OCI-LY3 (cell line): ENCODE data around the gene MYO3A.
"Not testable (repeated sequence)": the region's sequence is repeated elsewhere in the genome, so short reads cannot be mapped to it uniquely, and the experiment has no call there.

Experiments
- H2AFZ ChIP-seq: fragments of 200-600, 300-600 bp; shearing (Covaris generic); 2 replicates; pipeline ENCODE4 v1.6.0; 2014; ENCODE audit warnings: antibody characterized with exemption, low read depth, low read length
- H3K27ac ChIP-seq: fragments of 200-600, 300-600 bp; sonication (generic); 2 replicates; pipeline ENCODE4 v1.5.1; 2014; ENCODE audit warnings: mild to moderate bottlenecking, low read length, moderate library complexity, mixed read lengths
- H3K27me3 ChIP-seq: fragments of 200-600, 300-600 bp; sonication (generic); 2 replicates; pipeline ENCODE4 v1.6.1; 2014; ENCODE audit warnings: low read depth, low read length, mixed read lengths
- H3K36me3 ChIP-seq: fragments of 200-600, 300-600 bp; sonication (generic); replicated peaks from 2 replicates; pipeline ENCODE3; 2014; ENCODE audit warnings: low read depth, low read length, mixed read lengths
- H3K4me1 ChIP-seq: fragments of 300-600, 200-600 bp; sonication (generic); 2 replicates; pipeline ENCODE4 v1.6.1; 2014; ENCODE audit warnings: low read length, mixed read lengths
- H3K4me2 ChIP-seq: fragments of 200-600, 300-600 bp; sonication (generic); 2 replicates; pipeline ENCODE4 v1.6.1; 2014; ENCODE audit warnings: low read length, mixed read lengths
- H3K4me3 ChIP-seq: fragments of 300-600, 200-600 bp; sonication (generic); 2 replicates; pipeline ENCODE4 v1.5.1; 2014; ENCODE audit warnings: antibody characterized with exemption, mild to moderate bottlenecking, low read length, moderate library complexity
- H3K79me2 ChIP-seq: fragments of 300-600, 200-600 bp; shearing (Covaris generic); 2 replicates; pipeline ENCODE4 v1.6.1; 2014; ENCODE audit warnings: mild to moderate bottlenecking, low read length, mixed read lengths
- H3K9ac ChIP-seq: fragments of 300-600, 200-600 bp; shearing (Covaris generic); 2 replicates; pipeline ENCODE4 v1.6.0; 2014; ENCODE audit warnings: mild to moderate bottlenecking, low read length, moderate library complexity
- H3K9me3 ChIP-seq: fragments of 200-600, 300-600 bp; shearing (Covaris generic); 2 replicates; pipeline ENCODE4 v1.6.1; 2014; ENCODE audit warnings: low read length, mixed read lengths; ENCODE audit not compliant: insufficient read depth
- H4K20me1 ChIP-seq: fragments of 200-600, 300-600 bp; sonication (generic); 2 replicates; pipeline ENCODE4 v1.6.1; 2016; ENCODE audit warnings: low read length, mixed read lengths; ENCODE audit not compliant: insufficient read depth
- EZH2phosphoT487 ChIP-seq: fragments of 200-600 bp; shearing (Covaris generic); IDR thresholded peaks from 2 replicates; pipeline ENCODE4 v1.6.1; 2018; ENCODE audit warnings: antibody characterized with exemption, mixed run types, low read depth
- TF ChIP-seq, protein P1 (sequence below): fragments of 200-600, 300-600 bp; sonication (generic); IDR thresholded peaks from 2 replicates; pipeline ENCODE4 v1.5.1; 2014; ENCODE audit warnings: antibody characterized with exemption, low read length, low read depth

The MYO3A gene

GRCh38 chr10:26095781-26096180, 161.8 kb downstream of the MYO3A start:
- no peak overlapping the region for H2AFZ ChIP-seq
- H3K4me1 ChIP-seq: no peaks in the 10 kb centered on the region
- no peaks in the 10 kb centered on the region for H4K20me1 ChIP-seq
- no peak overlapping the region for H3K4me2 ChIP-seq
- no peaks in the 10 kb centered on the region for H3K9me3 ChIP-seq
- H3K27me3 ChIP-seq: no peaks in the 10 kb centered on the region
- TF ChIP-seq EZH2phosphoT487: no peak
- TF ChIP-seq, protein P1, sequence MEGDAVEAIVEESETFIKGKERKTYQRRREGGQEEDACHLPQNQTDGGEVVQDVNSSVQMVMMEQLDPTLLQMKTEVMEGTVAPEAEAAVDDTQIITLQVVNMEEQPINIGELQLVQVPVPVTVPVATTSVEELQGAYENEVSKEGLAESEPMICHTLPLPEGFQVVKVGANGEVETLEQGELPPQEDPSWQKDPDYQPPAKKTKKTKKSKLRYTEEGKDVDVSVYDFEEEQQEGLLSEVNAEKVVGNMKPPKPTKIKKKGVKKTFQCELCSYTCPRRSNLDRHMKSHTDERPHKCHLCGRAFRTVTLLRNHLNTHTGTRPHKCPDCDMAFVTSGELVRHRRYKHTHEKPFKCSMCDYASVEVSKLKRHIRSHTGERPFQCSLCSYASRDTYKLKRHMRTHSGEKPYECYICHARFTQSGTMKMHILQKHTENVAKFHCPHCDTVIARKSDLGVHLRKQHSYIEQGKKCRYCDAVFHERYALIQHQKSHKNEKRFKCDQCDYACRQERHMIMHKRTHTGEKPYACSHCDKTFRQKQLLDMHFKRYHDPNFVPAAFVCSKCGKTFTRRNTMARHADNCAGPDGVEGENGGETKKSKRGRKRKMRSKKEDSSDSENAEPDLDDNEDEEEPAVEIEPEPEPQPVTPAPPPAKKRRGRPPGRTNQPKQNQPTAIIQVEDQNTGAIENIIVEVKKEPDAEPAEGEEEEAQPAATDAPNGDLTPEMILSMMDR: no peak
- H3K27ac ChIP-seq: no peak overlapping the region
- H3K36me3 ChIP-seq: no peaks in the 10 kb centered on the region
- no peak overlapping the region for H3K4me3 ChIP-seq
- H3K9ac ChIP-seq: no peak overlapping the region
- no peaks in the 10 kb centered on the region for H3K79me2 ChIP-seq

DNA sequence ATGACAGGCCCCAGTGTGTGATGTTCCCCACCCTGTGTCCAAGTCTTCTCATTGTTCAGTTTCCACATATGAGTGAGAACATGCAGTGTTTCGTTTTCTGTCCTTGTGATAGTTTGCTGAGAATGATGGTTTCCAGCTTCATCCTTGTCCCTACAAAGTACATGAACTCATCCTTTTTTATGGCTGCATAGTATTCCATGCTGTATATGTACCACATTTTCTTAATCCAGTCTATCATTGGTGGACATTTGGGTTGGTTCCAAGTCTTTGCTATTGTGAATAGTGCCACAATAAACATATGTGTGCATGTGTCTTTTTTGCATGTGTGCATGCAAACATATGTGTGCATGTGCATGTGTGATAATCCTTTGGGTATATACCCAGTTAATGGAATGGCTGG, 163.5 kb downstream of the MYO3A start:
- not testable (repeated sequence) for H3K36me3 ChIP-seq, H3K27ac ChIP-seq, H2AFZ ChIP-seq, H3K4me1 ChIP-seq, H3K79me2 ChIP-seq, H3K9ac ChIP-seq, H3K9me3 ChIP-seq, H3K27me3 ChIP-seq, H3K4me2 ChIP-seq, H3K4me3 ChIP-seq, H4K20me1 ChIP-seq

DNA sequence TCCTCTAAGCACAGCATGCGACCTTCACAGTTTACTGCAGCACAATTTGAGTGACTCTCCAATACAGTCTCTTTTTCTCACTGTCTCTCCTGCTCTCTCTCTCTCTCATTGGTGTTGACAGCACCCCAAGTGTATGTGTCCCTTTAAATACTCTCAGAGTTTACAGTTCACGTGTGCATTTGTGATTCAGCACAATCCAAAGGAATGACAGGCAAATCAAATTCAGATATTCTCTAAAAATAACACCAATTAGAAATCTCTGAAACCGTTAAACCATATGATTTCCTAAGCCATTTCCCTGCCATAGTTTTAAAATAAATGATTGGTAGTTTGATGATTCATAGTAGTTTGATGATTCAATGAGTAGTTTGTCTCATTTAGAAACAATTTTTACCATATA, 178.5 kb downstream of the MYO3A start:
- Histone ChIP-seq H3K4me3 (no peak overlapping the region), H3K36me3 (no peaks in the 10 kb centered on the region), H3K79me2 (no peaks in the 10 kb centered on the region), H3K9ac (no peak overlapping the region), H2AFZ (no peak overlapping the region), H3K27ac (no peak overlapping the region), H3K4me1 (peaks cover 4% of the 10 kb centered on the region; the same call in 1 of the 2 replicates), H3K9me3 (no peaks in the 10 kb centered on the region), H3K27me3 (no peaks in the 10 kb centered on the region), H3K4me2 (no peak overlapping the region), H4K20me1 (no peaks in the 10 kb centered on the region)
- TF ChIP-seq, protein P1: no peak
- no peak for TF ChIP-seq EZH2phosphoT487

GRCh38 chr10:26138613-26139012, 204.6 kb downstream of the MYO3A start:
- Histone ChIP-seq H3K4me1 (no peaks in the 10 kb centered on the region), H3K27ac (no peak overlapping the region), H4K20me1 (no peaks in the 10 kb centered on the region), H3K79me2 (no peaks in the 10 kb centered on the region), H3K4me3 (no peak overlapping the region), H3K9ac (no peak overlapping the region), H2AFZ (no peak overlapping the region), H3K4me2 (no peak overlapping the region), H3K27me3 (no peaks in the 10 kb centered on the region), H3K9me3 (no peaks in the 10 kb centered on the region), H3K36me3 (no peaks in the 10 kb centered on the region)
- TF ChIP-seq, protein P1: no peak
- no peak for TF ChIP-seq EZH2phosphoT487

DNA sequence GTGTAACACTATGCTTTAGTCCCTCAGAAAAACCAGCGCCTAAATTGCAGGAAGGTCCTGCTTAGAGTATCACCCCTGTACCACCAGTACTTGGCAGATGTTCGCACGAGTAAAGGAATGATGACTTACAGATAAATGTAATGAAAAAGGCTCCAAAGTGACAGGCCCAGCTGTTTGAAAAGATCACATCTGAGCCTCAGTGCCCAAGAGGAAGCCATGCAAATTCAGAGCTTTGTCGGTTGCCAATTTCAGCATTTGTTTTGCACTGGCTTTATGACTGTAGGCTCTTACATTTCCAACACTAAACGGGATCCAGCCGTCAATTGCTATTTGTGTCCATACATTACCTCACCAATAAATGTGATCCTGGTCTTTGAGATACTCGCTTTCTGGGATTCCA, 222.0 kb downstream of the MYO3A start:
- Histone ChIP-seq H3K4me2 (no peak overlapping the region), H4K20me1 (no peaks in the 10 kb centered on the region), H3K36me3 (no peaks in the 10 kb centered on the region), H3K27me3 (no peaks in the 10 kb centered on the region), H3K9ac (no peak overlapping the region), H3K4me1 (no peaks in the 10 kb centered on the region), H3K9me3 (no peaks in the 10 kb centered on the region), H2AFZ (no peak overlapping the region), H3K27ac (no peak overlapping the region), H3K4me3 (no peak overlapping the region), H3K79me2 (no peaks in the 10 kb centered on the region)
- TF ChIP-seq EZH2phosphoT487: no peak
- TF ChIP-seq, protein P1: no peak
